Endothelial cell of umbilical vein (primary cell): ENCODE measurements around the gene TUSC2. TPM values are rescaled to one million over a fixed set of nuclear protein-coding genes. Genes with fewer than 3 reads are reported as not detected.

Experiments
- BruUV-seq: library from RNA; stranded (reverse); fragments of 400-500 nt; replicated peaks from 2 replicates; lab custom pipeline; 2021; lab: Mats Ljungman, UMichigan
- CTCF ChIA-PET: fragments of 300-600, 350-600 bp; sonication (Branson Sonifier 250); formaldehyde crosslinking; loops from one replicate; lab custom pipeline; 2021; ENCODE audit warnings: antibody characterized with exemption, inconsistent platforms; lab: Charles Lee
- POLR2A ChIA-PET: fragments of 300-600, 350-600 bp; sonication (Branson Sonifier 250); formaldehyde crosslinking; loops from one replicate; lab custom pipeline; 2021; ENCODE audit warnings: antibody characterized with exemption, inconsistent platforms; lab: Charles Lee
- DNase-seq: peaks from one replicate; pipeline ENCODE4 v3.0.0-alpha.2; 2011; ENCODE audit warnings: low read depth, low spot score
- FAIRE-seq: peaks from 2 replicates; lab custom pipeline; 2011; peaks lifted over from hg19 to GRCh38; lab: Jason Lieb, UNC
- H2AFZ ChIP-seq: 2 replicates; pipeline ENCODE4 v1.6.0; 2012; ENCODE audit warnings: low read depth, low read length, control low read depth, inconsistent platforms
- H3K27ac ChIP-seq: 2 replicates; pipeline ENCODE4 v1.5.1; 2011; ENCODE audit warnings: low read depth, mild to moderate bottlenecking, control low read depth, low read length, moderate library complexity; ENCODE audit not compliant: insufficient read depth
- H3K27me3 ChIP-seq, 2 experiments: 2 replicates each; pipeline versions ENCODE4 v1.6.0 to v1.6.1; 2011; ENCODE audit warnings: low read length in 2 of 2, mixed read lengths in 1 of 2; ENCODE audit not compliant: control insufficient read depth in 2 of 2, insufficient read depth in 2 of 2
- H3K36me3 ChIP-seq, 2 experiments: 2 replicates in 1 of 2; 3 replicates in 1 of 2; pipeline ENCODE4 v1.5.1; 2011; ENCODE audit warnings: low read length in 2 of 2, mild to moderate bottlenecking in 1 of 2, moderate library complexity in 1 of 2; ENCODE audit not compliant: control insufficient read depth in 2 of 2, insufficient read depth in 2 of 2; ENCODE audit errors: extremely low read depth in 1 of 2
- H3K4me1 ChIP-seq: 3 replicates; pipeline ENCODE4 v1.5.1; 2011; ENCODE audit warnings: mild to moderate bottlenecking, low read length; ENCODE audit not compliant: control insufficient read depth, insufficient read depth; ENCODE audit errors: extremely low read depth
- H3K4me2 ChIP-seq: 2 replicates; pipeline ENCODE4 v1.6.1; 2011; ENCODE audit warnings: low read length, control low read depth, mixed read lengths; ENCODE audit not compliant: insufficient read depth
- H3K4me3 ChIP-seq, 3 experiments: fragments of 200-600 bp in 1 of 3; sonication (generic), shearing (Covaris generic) in 1 of 3; replicated peaks in 1 of 3; 2 replicates each; pipeline ENCODE4 v1.5.1; 2011 to 2016; ENCODE audit warnings: control low read depth in 3 of 3, low read length in 3 of 3, mild to moderate bottlenecking in 2 of 3, inconsistent platforms in 1 of 3, low read depth in 1 of 3, moderate library complexity in 1 of 3; ENCODE audit not compliant: insufficient read depth in 1 of 3
- H3K79me2 ChIP-seq: 2 replicates; pipeline ENCODE4 v1.6.0; 2012; ENCODE audit warnings: low read length, inconsistent platforms; ENCODE audit not compliant: control insufficient read depth, insufficient read depth
- H3K9ac ChIP-seq: replicated peaks from 2 replicates; pipeline ENCODE3; 2011; ENCODE audit warnings: low read length, control low read depth; ENCODE audit not compliant: insufficient read depth; ENCODE audit errors: extremely low read depth
- H3K9me1 ChIP-seq: replicated peaks from 3 replicates; pipeline ENCODE4 v1.6.0; 2011; ENCODE audit warnings: mild to moderate bottlenecking, low read length; ENCODE audit not compliant: control insufficient read depth, insufficient read depth; ENCODE audit errors: extremely low read depth
- H3K9me3 ChIP-seq: replicated peaks from 2 replicates; pipeline ENCODE4 v1.5.1; 2012; ENCODE audit warnings: low read length, inconsistent platforms; ENCODE audit not compliant: control insufficient read depth, insufficient read depth
- H4K20me1 ChIP-seq: replicated peaks from 2 replicates; pipeline ENCODE3; 2011; ENCODE audit warnings: mild to moderate bottlenecking, low read length; ENCODE audit not compliant: control insufficient read depth, insufficient read depth; ENCODE audit errors: extremely low read depth
- EZH2 ChIP-seq: IDR thresholded peaks from 2 replicates; pipeline ENCODE4 v1.6.1; 2012; ENCODE audit warnings: borderline replicate concordance, low read depth, mild to moderate bottlenecking, moderate library complexity, low read length, inconsistent platforms; ENCODE audit not compliant: severe bottlenecking
- FOS ChIP-seq: IDR thresholded peaks from 2 replicates; pipeline ENCODE4 v1.6.1; 2011; ENCODE audit warnings: mild to moderate bottlenecking, low read length, moderate library complexity, borderline replicate concordance; ENCODE audit not compliant: insufficient read depth
- GATA2 ChIP-seq: IDR thresholded peaks from 2 replicates; pipeline ENCODE4 v1.7.0; 2011; ENCODE audit warnings: low read depth, mild to moderate bottlenecking, moderate library complexity, mixed read lengths, low read length; ENCODE audit not compliant: insufficient read length, insufficient read depth
- JUN ChIP-seq: IDR thresholded peaks from 2 replicates; pipeline ENCODE4 v1.6.1; 2011; ENCODE audit warnings: borderline replicate concordance, low read depth; ENCODE audit not compliant: insufficient read length, insufficient read depth
- MYC ChIP-seq: IDR thresholded peaks from one replicate; pipeline ENCODE4 v1.6.1; 2011; ENCODE audit warnings: mild to moderate bottlenecking, low read depth, low read length
- POLR2A ChIP-seq: IDR thresholded peaks from 2 replicates; pipeline ENCODE4 v1.6.1; 2012; ENCODE audit warnings: low read depth, mild to moderate bottlenecking, control low read depth, low read length
- POLR2AphosphoS5 ChIP-seq: IDR thresholded peaks from 2 replicates; pipeline ENCODE4 v1.6.1; 2012; ENCODE audit warnings: low read depth, mild to moderate bottlenecking, control low read depth, low read length, moderate library complexity; ENCODE audit not compliant: insufficient read depth
- dilution Hi-C: fragments of 300-500 bp; cut with MboI; formaldehyde crosslinking; loops from one replicate; pipeline ENCODE4 v1.15.0; 2019; ENCODE audit warnings: low sequenced_read_pairs; ENCODE audit not compliant: extremely low pct_ligation_motif_present
- intact Hi-C: fragments of 100-400 bp; cut with micrococcal nuclease; formaldehyde crosslinking; loops from one replicate; pipeline ENCODE4 v1.10.0; 2022
- polyA plus RNA-seq, 4 experiments: library from polyadenylated mRNA; depleted of rRNA in 3 of 4; stranded (reverse) in 3 of 4; unstranded in 1 of 4; fragments of >200 nt; gene quantifications; 2 replicates each; pipeline versions ENCODE4 v1.2.1 to v1.2.3, GENCODE V29; 2011 to 2012; ENCODE audit warnings: missing spikeins in 1 of 4
- total RNA-seq: library from RNA; stranded (reverse); gene quantifications from 2 replicates; pipeline ENCODE4 v1.2.3, GENCODE V29; 2021
- TF ChIP-seq, protein P1 (sequence below): IDR thresholded peaks from 2 replicates; pipeline ENCODE4 v1.6.1; 2011; ENCODE audit not compliant: insufficient read depth, insufficient read length
- TF ChIP-seq, protein P2 (sequence below), 2 donors: IDR thresholded peaks; 1 replicate in 1 of 2; 2 replicates in 1 of 2; pipeline ENCODE4 v1.5.1; 2011; ENCODE audit warnings: low read length in 2 of 2, mild to moderate bottlenecking in 2 of 2, moderate library complexity in 2 of 2, control low read depth in 1 of 2, inconsistent platforms in 1 of 2, low read depth in 1 of 2; ENCODE audit not compliant: insufficient read depth in 1 of 2; ENCODE audit errors: extremely low read depth in 1 of 2

The TUSC2 gene
- total and polyA plus RNA-seq, 2 donors (not counting 3 experiments of a cell fraction or from before 2014, with no cell fraction given) = 30.0 to 89.0 TPM

DNA sequence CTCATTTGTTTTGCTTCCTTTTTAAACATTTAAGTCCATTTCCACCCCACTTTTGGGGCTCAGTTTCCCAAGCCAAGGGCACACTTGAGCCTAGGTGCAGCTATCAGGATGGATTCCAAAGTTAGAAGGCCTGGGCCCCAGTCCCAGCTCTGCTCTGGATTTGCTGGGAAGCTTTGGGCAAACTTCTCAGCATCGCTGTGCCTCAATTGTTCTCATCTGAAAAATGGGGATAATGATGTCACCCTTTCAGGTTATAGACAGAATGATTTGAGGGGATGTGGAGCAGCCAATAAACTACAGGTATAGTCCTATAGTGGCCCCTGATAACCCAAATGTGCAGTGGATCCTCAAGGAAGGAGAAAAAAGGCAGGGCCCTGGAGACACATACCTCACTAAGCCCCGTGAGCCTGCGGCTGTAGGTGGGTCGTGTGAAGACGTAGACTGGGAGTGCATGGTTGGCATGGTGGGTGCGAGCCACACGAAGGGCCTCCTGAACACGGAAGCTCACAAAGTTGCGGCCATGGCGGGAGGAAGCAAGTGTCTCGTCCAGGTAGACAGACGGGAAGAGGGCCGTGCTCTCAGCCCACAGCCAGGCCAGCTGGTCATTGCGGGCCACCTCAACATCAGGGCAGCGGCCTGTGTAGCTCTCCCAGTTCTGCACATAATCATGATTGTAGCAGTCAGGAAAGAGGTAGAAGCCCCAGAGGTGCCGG, 8.7 kb downstream of the TUSC2 start:
- H3K9ac ChIP-seq = no peak overlapping the region
- peaks cover 62% of the 10 kb centered on the region for H3K4me1 ChIP-seq
- CTCF ChIA-PET = interaction anchor here (1.2 to 1.7 kb wide), 2 partner anchors 9 to 16 kb away, joined by 3 to 4 read pairs; partner anchors contain the start of genes HYAL1 and TUSC2
- no peaks in the 10 kb centered on the region for H3K9me1 ChIP-seq
- no peaks in the 10 kb centered on the region for H4K20me1 ChIP-seq
- BruUV-seq = no TSS peak
- H3K79me2 ChIP-seq = peaks cover 52% of the 10 kb centered on the region
- TF ChIP-seq POLR2AphosphoS5 (no peak), POLR2A (no peak), JUN (no peak), MYC (no peak), FOS (no peak), EZH2 (no peak), GATA2 (no peak)
- TF ChIP-seq, protein P1, sequence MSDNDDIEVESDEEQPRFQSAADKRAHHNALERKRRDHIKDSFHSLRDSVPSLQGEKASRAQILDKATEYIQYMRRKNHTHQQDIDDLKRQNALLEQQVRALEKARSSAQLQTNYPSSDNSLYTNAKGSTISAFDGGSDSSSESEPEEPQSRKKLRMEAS = no peak
- TF ChIP-seq, protein P2, sequence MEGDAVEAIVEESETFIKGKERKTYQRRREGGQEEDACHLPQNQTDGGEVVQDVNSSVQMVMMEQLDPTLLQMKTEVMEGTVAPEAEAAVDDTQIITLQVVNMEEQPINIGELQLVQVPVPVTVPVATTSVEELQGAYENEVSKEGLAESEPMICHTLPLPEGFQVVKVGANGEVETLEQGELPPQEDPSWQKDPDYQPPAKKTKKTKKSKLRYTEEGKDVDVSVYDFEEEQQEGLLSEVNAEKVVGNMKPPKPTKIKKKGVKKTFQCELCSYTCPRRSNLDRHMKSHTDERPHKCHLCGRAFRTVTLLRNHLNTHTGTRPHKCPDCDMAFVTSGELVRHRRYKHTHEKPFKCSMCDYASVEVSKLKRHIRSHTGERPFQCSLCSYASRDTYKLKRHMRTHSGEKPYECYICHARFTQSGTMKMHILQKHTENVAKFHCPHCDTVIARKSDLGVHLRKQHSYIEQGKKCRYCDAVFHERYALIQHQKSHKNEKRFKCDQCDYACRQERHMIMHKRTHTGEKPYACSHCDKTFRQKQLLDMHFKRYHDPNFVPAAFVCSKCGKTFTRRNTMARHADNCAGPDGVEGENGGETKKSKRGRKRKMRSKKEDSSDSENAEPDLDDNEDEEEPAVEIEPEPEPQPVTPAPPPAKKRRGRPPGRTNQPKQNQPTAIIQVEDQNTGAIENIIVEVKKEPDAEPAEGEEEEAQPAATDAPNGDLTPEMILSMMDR (IDR thresholded peaks at IDR 0.05; ENCODE audit: extremely low read depth in 1 of 2, insufficient read depth in 1 of 2, low read depth in 1 of 2, low read length in 2 of 2) = no peak
- no peak for DNase-seq
- dilution Hi-C loops = no loop called here
- no peaks in the 10 kb centered on the region for H3K27me3 ChIP-seq
- intact Hi-C loops = no loop called here
- POLR2A ChIA-PET = interaction anchor here (0.6 to 1.2 kb wide), 2 partner anchors 9 to 56 kb away, joined by 3 to 7 read pairs; partner anchors contain the start of gene TUSC2
- peak overlapping the region in 2 of 3 experiments; percentile 89 for H3K4me3 ChIP-seq
- no peak for FAIRE-seq
- no peaks in the 10 kb centered on the region for H3K9me3 ChIP-seq
- H3K4me2 ChIP-seq = peak overlapping the region; percentile 69
- H3K27ac ChIP-seq = no peak overlapping the region
- peaks cover 17 to 46% of the 10 kb centered on the region in 2 experiments for H3K36me3 ChIP-seq
- H2AFZ ChIP-seq = no peak overlapping the region
